Measurements from ENCODE around the gene TCAF1. TPM values are rescaled to one million over a fixed set of nuclear protein-coding genes. Genes with fewer than 3 reads are reported as not detected.
A peak's percentile ranks its signal among the peaks of the same experiment; 100 is the strongest.

The TCAF1 gene
- total RNA-seq, 1 experiment from 2014 or later = 42.0 TPM

- Histone ChIP-seq H3K27me3 (no peaks in the 10 kb centered on the region), H3K4me3 (no peak overlapping the region), H3K9me3 (no peaks in the 10 kb centered on the region), H3K36me3 (no peaks in the 10 kb centered on the region)
- no peak for DNase-seq
These were observed 7.9 kb upstream of the TCAF1 start for GRCh38 chr7:143909863-143910262.

GRCh38 chr7:143908120-143908519 lies 6.1 kb upstream of the TCAF1 start:
- H3K27me3 ChIP-seq = no peaks in the 10 kb centered on the region
- H3K9me3 ChIP-seq = no peaks in the 10 kb centered on the region
- no peak overlapping the region for H3K4me3 ChIP-seq
- no peaks in the 10 kb centered on the region for H3K36me3 ChIP-seq
- no peak for DNase-seq

GRCh38 chr7:143906895-143907294 lies 4.9 kb upstream of the TCAF1 start:
- no peak for DNase-seq
- Histone ChIP-seq H3K27me3 (no peaks in the 10 kb centered on the region), H3K9me3 (no peaks in the 10 kb centered on the region), H3K36me3 (no peaks in the 10 kb centered on the region), H3K4me3 (no peak overlapping the region)

- H3K27me3 ChIP-seq = no peaks in the 10 kb centered on the region
- H3K9me3 ChIP-seq = no peaks in the 10 kb centered on the region
- no peak overlapping the region for H3K4me3 ChIP-seq
- no peak for DNase-seq
- no peaks in the 10 kb centered on the region for H3K36me3 ChIP-seq
These were observed 4.2 kb upstream of the TCAF1 start for GRCh38 chr7:143906151-143906550.

GRCh38 chr7:143905509-143905908 lies 3.5 kb upstream of the TCAF1 start:
- H3K4me3 ChIP-seq = no peak overlapping the region
- no peak for DNase-seq
- peaks cover 4% of the 10 kb centered on the region; the same call in 1 of the 2 replicates for H3K36me3 ChIP-seq
- H3K27me3 ChIP-seq = no peaks in the 10 kb centered on the region
- no peaks in the 10 kb centered on the region for H3K9me3 ChIP-seq

GRCh38 chr7:143902332-143902899 lies 440 bp upstream of the TCAF1 start:
- Histone ChIP-seq H3K27me3 (no peaks in the 10 kb centered on the region), H3K9me3 (peaks cover 6% of the 10 kb centered on the region; the same call in 1 of the 2 replicates), H3K4me3 (peak overlapping the region; percentile 80), H3K36me3 (peaks cover 27% of the 10 kb centered on the region)
- DNase-seq = no peak

- peak overlapping the region; percentile 80 for H3K4me3 ChIP-seq
- H3K27me3 ChIP-seq = no peaks in the 10 kb centered on the region
- DNase-seq = peak; percentile 47
- peaks cover 8% of the 10 kb centered on the region; the same call in 1 of the 2 replicates for H3K9me3 ChIP-seq
- H3K36me3 ChIP-seq = peaks cover 30% of the 10 kb centered on the region
These were observed 676 bp downstream of the TCAF1 start for GRCh38 chr7:143901332-143901667.

- no peaks in the 10 kb centered on the region for H3K27me3 ChIP-seq
- DNase-seq = peak; percentile 45
- H3K9me3 ChIP-seq = peaks cover 8% of the 10 kb centered on the region; the same call in 1 of the 2 replicates
- peak overlapping the region; percentile 80 for H3K4me3 ChIP-seq
- peaks cover 30% of the 10 kb centered on the region for H3K36me3 ChIP-seq
These were observed 1.7 kb downstream of the TCAF1 start for GRCh38 chr7:143900230-143900766.

- no peak for DNase-seq
- peaks cover 10% of the 10 kb centered on the region; the same call in 1 of the 2 replicates for H3K9me3 ChIP-seq
These were observed 3.2 kb downstream of the TCAF1 start for GRCh38 chr7:143898810-143899209.

GRCh38 chr7:143896667-143897066 lies 5.3 kb downstream of the TCAF1 start:
- Histone ChIP-seq H3K9me3 (peaks cover 13% of the 10 kb centered on the region; the same call in 1 of the 2 replicates), H3K4me3 (no peak overlapping the region), H3K27me3 (no peaks in the 10 kb centered on the region), H3K36me3 (peaks cover 51% of the 10 kb centered on the region)
- DNase-seq = no peak

More at GRCh38 chr7:143898810-143899209, 3.2 kb downstream of the TCAF1 start:
- Histone ChIP-seq H3K4me3 (no peak overlapping the region), H3K27me3 (no peaks in the 10 kb centered on the region), H3K36me3 (peaks cover 39% of the 10 kb centered on the region)

GRCh38 chr7:143892527-143893300 lies 9.3 kb downstream of the TCAF1 start:
- DNase-seq = no peak
- H3K27me3 ChIP-seq = no peaks in the 10 kb centered on the region
- H3K9me3 ChIP-seq = peaks cover 27% of the 10 kb centered on the region
- no peak overlapping the region for H3K4me3 ChIP-seq
- H3K36me3 ChIP-seq = peaks cover 59% of the 10 kb centered on the region

GRCh38 chr7:143891457-143891856 lies 10.5 kb downstream of the TCAF1 start:
- DNase-seq = no peak
- H3K9me3 ChIP-seq = peaks cover 25% of the 10 kb centered on the region
- H3K27me3 ChIP-seq = no peaks in the 10 kb centered on the region
- no peak overlapping the region for H3K4me3 ChIP-seq
- H3K36me3 ChIP-seq = peaks cover 53% of the 10 kb centered on the region

- peaks cover 25% of the 10 kb centered on the region for H3K9me3 ChIP-seq
- no peak overlapping the region for H3K4me3 ChIP-seq
- no peak for DNase-seq
- H3K27me3 ChIP-seq = no peaks in the 10 kb centered on the region
- peaks cover 53% of the 10 kb centered on the region for H3K36me3 ChIP-seq
These were observed 11.4 kb downstream of the TCAF1 start for GRCh38 chr7:143890558-143890957.

GRCh38 chr7:143889068-143889467 lies 12.9 kb downstream of the TCAF1 start:
- Histone ChIP-seq H3K9me3 (peaks cover 23% of the 10 kb centered on the region), H3K4me3 (no peak overlapping the region), H3K36me3 (peaks cover 44% of the 10 kb centered on the region), H3K27me3 (no peaks in the 10 kb centered on the region)
- no peak for DNase-seq

GRCh38 chr7:143886826-143887477 lies 15.0 kb downstream of the TCAF1 start:
- Histone ChIP-seq H3K36me3 (peaks cover 35% of the 10 kb centered on the region), H3K4me3 (no peak overlapping the region), H3K9me3 (peaks cover 21% of the 10 kb centered on the region), H3K27me3 (no peaks in the 10 kb centered on the region)
- DNase-seq = no peak

- no peaks in the 10 kb centered on the region for H3K27me3 ChIP-seq
- no peak for DNase-seq
- peaks cover 25% of the 10 kb centered on the region for H3K36me3 ChIP-seq
- H3K9me3 ChIP-seq = peaks cover 13% of the 10 kb centered on the region
- H3K4me3 ChIP-seq = peak overlapping the region; percentile 55; the same call in 1 of the 2 replicates
These were observed 16.0 kb downstream of the TCAF1 start for GRCh38 chr7:143885951-143886350.

GRCh38 chr7:143884969-143885559 lies 16.9 kb downstream of the TCAF1 start:
- peaks cover 8% of the 10 kb centered on the region for H3K9me3 ChIP-seq
- H3K4me3 ChIP-seq = peak overlapping the region; percentile 55
- H3K36me3 ChIP-seq = peaks cover 16% of the 10 kb centered on the region
- peak; percentile 76 for DNase-seq
- H3K27me3 ChIP-seq = no peaks in the 10 kb centered on the region

All from MG63 (cell line).